Heart left ventricle (tissue), 13 donors: ENCODE results near the gene GLYAT.

Experiments
- CTCF ChIP-seq, 12 donors: fragments of 200-600 bp; sonication (generic) in 4 of 12; IDR thresholded peaks; one replicate each; pipeline versions ENCODE4 v1.5.0 to v1.8.0; 2018 to 2022; ENCODE audit warnings: antibody characterized with exemption in 12 of 12, mild to moderate bottlenecking in 5 of 12
- POLR2A ChIP-seq, 2 donors: fragments of 450-650 bp; IDR thresholded peaks; one replicate each; pipeline ENCODE4 v1.6.1; 2017; ENCODE audit warnings: antibody characterized with exemption in 2 of 2, mild to moderate bottlenecking in 2 of 2, moderate library complexity in 2 of 2
- donor health status: ischemic (EF 13 %, LVEDD 7.1; RV severe dilation, severe dysfunction).
- donor health status: DM: no; HTN: yes; CAD: no.
- donor health status: DM: no; HTN: no; CAD: no.
- donor health status: ischemic (EF 25% LVEDD 6.9; RV normal size, moderate dysfunction).
- donor health status: ischemic (EF 25% LVEDD 5.7; RV mildly dilated, moderate dysfunction).
- donor health status: ischemic (EF 35%, LVEDD 5.7; RV mildly dilated, moderate dysfunction).
- donor health status: nonischemic (EF 11% LVEDD 7.7; RV severe dilation, severe dysfunction).
- donor health status: DM: yes; HTN: yes; CAD: no.
- donor health status: PGD.
- donor health status: ischemic (EF 29% LVEDD 5.4; RV normal size, mild dysfunction).
- donor health status: nonischemic (EF 23%, LVEDD 6.1; RV moderate dilation, normal function).

- no peak for TF ChIP-seq CTCF (IDR thresholded peaks at IDR 0.05)
- no peak for TF ChIP-seq POLR2A (IDR thresholded peaks at IDR 0.05)
These were observed 42.4 kb upstream of the GLYAT start for GRCh38 chr11:58774164-58774593.
